Measurements from ENCODE around the gene SRXN1. TPM values are rescaled to one million over a fixed set of nuclear protein-coding genes. Genes with fewer than 3 reads are reported as not detected.

The SRXN1 gene
- total RNA-seq, 2 experiments from 2014 or later: 17.0 to 18.1 TPM

DNA sequence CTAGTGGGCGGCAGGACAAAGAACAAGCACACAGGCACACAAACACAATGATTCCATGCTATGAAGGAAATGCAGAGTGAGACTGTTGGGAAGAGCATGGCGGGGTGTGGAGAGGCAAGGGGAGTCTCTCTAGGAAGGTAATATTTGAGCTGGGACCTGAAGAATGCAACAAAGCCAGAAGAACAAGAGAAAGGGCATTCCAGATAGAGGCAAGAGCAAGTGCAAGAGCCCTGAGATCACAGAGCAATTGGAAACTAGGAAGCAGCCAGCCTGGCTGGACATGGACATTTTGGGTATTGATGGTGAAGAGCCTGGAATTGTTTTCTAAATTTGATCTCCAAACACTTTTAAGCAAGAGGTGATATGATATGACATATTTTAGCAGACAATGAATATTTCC is 15.4 kb downstream of the SRXN1 start:
- Mint-ChIP-seq H3K4me3 (no peak overlapping the region), H3K4me1 (no peaks in the 10 kb centered on the region), H3K27me3 (peaks cover 13% of the 10 kb centered on the region), H3K27ac (no peak overlapping the region), H3K9me3 (no peaks in the 10 kb centered on the region), H3K36me3 (no peaks in the 10 kb centered on the region)
- DNase-seq: no peak

DNA sequence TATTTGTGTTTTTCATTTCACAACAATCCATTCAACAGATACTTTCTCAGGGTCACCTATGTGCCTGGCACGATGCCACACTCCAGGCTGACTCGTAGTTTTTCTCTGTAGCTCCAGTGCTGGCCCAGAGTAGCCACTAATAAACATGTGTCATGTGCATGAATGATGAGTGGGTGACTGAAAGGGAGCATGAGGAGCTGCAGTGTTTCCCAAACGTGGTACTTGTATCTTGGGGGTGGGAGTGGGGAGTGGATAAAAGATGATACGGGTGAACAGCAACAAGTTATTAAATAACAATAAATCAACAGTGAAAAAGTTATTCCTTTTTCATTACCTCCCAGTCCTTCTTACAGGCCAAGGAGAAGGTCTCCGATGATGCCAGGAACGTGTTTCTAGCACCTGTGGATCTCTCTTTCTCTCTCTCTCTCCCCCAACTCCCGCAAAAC is 17.1 kb downstream of the SRXN1 start:
- Mint-ChIP-seq H3K9me3 (no peaks in the 10 kb centered on the region), H3K27ac (no peak overlapping the region), H3K4me3 (no peak overlapping the region), H3K36me3 (no peaks in the 10 kb centered on the region), H3K4me1 (no peaks in the 10 kb centered on the region), H3K27me3 (peaks cover 5% of the 10 kb centered on the region)
- no peak for DNase-seq

DNA sequence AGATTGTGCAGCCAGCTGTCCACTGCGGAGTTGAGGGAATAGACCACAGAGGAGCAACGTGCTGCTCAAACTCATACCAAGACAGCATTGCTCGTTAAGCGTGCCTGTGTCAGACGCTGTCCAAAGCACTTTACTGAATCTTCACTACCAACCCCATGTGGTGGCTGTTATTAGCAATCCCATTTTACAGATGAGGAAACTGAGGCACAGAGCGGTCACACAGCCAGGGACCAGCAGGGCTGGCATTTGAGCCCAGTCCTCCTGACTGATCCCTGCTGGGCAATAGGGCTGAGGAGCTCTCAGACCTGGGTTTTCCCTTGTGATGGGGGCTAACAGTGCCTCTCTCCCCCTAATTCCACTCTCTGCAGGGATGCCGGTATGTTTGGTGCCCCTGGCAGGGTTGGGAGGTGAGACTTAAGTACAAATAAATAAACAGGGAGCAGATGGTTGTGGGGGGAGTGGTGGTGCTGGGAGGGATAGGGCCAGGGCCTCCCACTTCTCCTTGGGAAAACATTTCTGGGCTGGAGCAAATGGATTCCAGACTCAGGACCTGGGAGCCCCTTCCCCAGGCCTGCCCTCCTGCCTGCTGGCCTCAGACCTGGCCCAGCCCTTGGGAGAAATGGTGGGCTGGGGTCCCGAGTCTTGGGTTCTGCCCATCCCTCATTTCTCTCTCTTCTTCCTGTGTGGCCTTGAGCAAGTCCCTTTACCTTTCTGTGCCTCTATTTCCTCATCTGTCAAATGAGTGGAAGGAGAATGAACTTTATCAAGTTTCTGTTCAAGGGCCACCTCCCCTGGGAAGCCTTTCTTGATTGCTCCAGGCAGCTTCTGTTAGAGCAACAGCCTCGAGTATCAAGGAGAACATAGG is 17.7 kb downstream of the SRXN1 start:
- no peak for DNase-seq
- Mint-ChIP-seq H3K36me3 (no peaks in the 10 kb centered on the region), H3K27me3 (peaks cover 4% of the 10 kb centered on the region), H3K4me1 (no peaks in the 10 kb centered on the region), H3K9me3 (no peaks in the 10 kb centered on the region), H3K27ac (no peak overlapping the region), H3K4me3 (no peak overlapping the region)

DNA sequence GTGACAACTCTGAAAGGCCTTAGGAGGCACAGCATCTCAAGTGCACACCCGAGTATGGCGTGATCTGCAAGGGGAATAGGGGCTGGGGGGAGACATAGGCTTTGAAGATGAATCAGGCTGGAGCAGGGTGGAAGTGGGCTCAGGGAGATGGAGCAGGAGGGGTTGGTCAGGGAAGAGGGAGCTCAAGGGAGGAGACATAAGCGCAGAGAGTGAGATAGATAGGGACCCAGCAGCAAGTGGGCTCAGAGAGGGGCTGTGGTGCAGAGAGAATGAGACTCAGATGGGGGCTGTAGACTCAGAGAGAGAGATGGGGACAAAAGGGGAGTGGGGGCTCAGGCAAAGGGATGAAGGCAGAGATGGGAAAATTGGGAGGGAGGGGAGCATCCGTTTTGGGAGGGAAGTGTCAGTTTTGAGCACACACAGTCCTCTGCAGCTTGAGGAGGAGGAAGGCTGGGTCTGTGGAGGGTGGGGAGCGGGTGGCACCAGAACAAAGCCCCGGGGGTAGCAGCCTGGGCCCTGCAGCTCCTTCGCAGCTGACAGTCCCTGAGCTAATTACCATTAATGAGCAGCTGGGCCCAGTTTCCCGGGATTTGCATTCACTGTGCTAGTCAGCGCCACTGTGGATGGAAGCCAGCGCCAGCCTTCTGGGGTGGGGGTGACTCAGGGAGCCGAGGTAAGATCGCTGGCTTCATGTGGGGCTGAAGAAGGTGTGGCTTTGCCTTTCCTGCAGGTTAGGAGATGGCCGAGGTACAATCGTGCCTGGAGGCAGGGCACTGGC is 18.7 kb downstream of the SRXN1 start:
- Mint-ChIP-seq H3K27me3 (peaks cover 4% of the 10 kb centered on the region), H3K4me3 (no peak overlapping the region), H3K27ac (no peak overlapping the region), H3K9me3 (no peaks in the 10 kb centered on the region), H3K4me1 (no peaks in the 10 kb centered on the region), H3K36me3 (no peaks in the 10 kb centered on the region)
- DNase-seq: no peak

DNA sequence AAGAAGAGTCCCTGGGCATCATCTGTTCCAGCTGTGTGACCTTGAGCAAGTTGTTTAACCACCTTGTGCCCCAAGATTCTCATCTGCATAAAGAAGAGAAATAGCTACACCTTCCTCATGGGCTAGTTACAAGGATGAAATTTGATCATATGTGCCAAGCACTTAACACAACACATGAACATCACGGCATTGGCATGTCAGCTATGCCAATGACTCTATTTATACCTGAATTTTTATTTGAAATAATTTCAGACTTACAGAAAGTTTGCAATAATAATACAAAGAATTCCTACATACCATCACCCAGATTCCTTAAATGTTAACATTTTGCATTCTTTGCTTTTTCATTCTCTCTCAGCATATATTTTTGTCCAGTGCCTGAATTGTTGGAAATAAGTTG is 21.9 kb downstream of the SRXN1 start:
- Mint-ChIP-seq H3K27ac (no peak overlapping the region), H3K36me3 (no peaks in the 10 kb centered on the region), H3K4me3 (no peak overlapping the region), H3K4me1 (no peaks in the 10 kb centered on the region), H3K9me3 (no peaks in the 10 kb centered on the region), H3K27me3 (peaks cover 4% of the 10 kb centered on the region)
- DNase-seq: no peak

DNA sequence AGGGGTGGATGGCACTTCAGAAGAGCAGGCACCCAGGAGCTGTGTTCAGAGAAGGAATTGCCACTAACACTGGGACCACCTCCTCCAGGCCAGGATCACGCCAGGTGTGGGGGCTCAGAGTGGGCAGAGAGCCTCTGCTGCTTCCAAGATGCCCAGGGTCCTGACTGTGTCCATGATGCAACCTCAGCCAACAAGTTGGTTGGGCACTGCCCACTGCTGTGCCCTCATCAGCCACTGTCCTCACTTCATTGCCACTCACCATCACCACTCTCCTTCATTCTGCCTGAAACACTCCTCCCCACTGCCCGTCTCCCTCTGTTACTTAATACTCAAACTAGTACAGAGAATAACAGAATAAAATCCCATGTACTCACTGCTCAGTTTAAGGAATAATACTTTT is 26.4 kb downstream of the SRXN1 start:
- no peak overlapping the region for H3K27ac Mint-ChIP-seq
- H3K4me1 Mint-ChIP-seq: no peaks in the 10 kb centered on the region
- no peak for DNase-seq
- H3K9me3 Mint-ChIP-seq: no peaks in the 10 kb centered on the region
- no peak overlapping the region for H3K4me3 Mint-ChIP-seq
- no peaks in the 10 kb centered on the region for H3K36me3 Mint-ChIP-seq
- H3K27me3 Mint-ChIP-seq: peaks cover 10% of the 10 kb centered on the region

DNA sequence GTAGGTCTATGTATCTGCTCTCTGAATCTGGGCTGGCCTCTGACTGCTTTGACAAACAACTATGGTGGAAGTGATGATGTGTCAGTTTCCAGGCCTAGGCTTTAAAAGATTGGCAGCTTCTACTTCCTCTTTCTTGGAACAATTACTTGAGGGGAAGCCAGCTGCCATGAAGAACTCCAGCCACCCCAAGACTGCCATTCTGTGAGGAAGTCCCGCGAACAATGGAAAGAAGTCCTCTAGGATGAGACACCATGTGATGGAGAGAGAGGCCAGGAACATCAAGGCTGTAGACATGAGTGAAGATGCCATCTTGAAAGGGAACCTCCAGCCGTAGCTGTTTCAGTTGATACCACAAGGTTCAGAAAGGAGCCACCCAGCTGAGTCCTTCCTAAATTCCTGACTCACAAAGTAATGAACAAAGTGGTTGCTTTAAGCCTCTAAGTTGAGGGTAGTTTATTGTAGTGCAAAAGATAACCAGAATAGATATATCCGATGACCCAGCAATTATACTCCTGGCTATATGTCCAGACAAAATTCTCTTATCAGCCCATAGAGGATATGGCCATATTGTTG is 27.6 kb downstream of the SRXN1 start:
- Mint-ChIP-seq H3K4me1 (no peaks in the 10 kb centered on the region), H3K9me3 (no peaks in the 10 kb centered on the region), H3K27me3 (peaks cover 19% of the 10 kb centered on the region), H3K4me3 (no peak overlapping the region), H3K36me3 (no peaks in the 10 kb centered on the region), H3K27ac (no peak overlapping the region)
- no peak for DNase-seq

DNA sequence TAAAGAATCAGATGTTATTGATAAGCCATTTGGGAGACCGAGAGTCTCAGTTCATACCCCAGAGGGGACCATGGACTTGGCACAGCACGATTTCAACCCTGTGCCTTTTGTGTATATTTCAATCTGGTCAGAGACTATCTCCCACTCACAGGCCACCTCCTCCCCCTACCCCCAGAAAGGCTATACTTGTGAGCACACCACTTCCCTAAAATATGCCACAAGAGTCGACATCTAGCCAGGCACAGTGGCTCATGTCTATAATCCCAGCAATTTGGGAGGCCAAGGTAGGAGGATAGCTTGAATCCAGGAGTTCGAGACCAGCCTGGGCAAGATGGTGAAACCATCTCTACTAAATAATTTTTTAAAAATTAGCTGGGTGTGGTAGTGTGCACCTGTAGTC is 29.3 kb downstream of the SRXN1 start:
- Mint-ChIP-seq H3K36me3 (no peaks in the 10 kb centered on the region), H3K4me3 (no peak overlapping the region), H3K4me1 (no peaks in the 10 kb centered on the region), H3K9me3 (no peaks in the 10 kb centered on the region), H3K27me3 (peaks cover 34% of the 10 kb centered on the region), H3K27ac (no peak overlapping the region)
- no peak for DNase-seq

DNA sequence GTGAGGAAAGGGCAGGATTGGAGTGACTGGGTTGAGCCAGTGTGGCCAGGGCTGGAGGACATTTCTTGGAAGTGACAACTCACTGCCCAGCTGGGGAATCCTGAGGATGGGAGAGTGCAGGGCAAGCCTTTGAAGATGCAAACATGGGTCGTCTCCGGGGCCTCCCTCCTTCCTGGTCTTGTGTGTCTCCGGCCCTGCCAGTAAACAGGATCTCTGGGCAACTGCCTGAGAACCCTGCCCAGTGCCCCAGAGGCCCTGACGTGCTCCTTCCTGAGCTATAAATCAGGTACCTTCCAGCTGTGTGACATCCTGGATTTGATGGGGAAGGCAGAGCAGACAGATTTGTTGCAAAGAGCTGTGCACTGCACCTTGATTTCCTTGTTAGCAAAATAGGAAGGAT is 30.0 kb downstream of the SRXN1 start:
- H3K4me3 Mint-ChIP-seq: no peak overlapping the region
- no peak overlapping the region for H3K27ac Mint-ChIP-seq
- H3K36me3 Mint-ChIP-seq: no peaks in the 10 kb centered on the region
- no peak for DNase-seq
- H3K4me1 Mint-ChIP-seq: no peaks in the 10 kb centered on the region
- peaks cover 37% of the 10 kb centered on the region for H3K27me3 Mint-ChIP-seq
- peaks cover 1% of the 10 kb centered on the region for H3K9me3 Mint-ChIP-seq

DNA sequence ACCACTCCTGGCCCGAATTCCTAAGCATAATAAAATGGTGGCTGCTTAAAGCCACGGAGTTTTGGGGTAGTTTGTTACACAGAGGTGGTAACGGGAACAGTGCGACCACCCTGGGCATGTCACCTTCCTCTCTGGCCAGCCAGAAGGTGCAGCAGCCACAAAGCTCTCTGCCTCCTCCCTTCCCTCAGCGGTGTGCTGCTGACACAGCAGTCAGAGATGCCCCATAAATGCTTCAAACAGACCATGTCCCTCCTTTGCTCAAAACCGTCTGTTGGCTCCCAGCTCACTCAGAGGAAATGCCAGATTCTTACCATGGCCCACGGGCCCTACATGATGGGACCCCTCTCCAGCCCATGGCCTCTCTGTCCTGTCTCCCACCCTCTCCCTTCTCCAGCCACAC is 30.8 kb downstream of the SRXN1 start:
- Mint-ChIP-seq H3K36me3 (peaks cover 1% of the 10 kb centered on the region), H3K27me3 (peaks cover 44% of the 10 kb centered on the region), H3K27ac (no peak overlapping the region), H3K4me1 (no peaks in the 10 kb centered on the region), H3K4me3 (no peak overlapping the region), H3K9me3 (peaks cover 5% of the 10 kb centered on the region)
- no peak for DNase-seq

DNA sequence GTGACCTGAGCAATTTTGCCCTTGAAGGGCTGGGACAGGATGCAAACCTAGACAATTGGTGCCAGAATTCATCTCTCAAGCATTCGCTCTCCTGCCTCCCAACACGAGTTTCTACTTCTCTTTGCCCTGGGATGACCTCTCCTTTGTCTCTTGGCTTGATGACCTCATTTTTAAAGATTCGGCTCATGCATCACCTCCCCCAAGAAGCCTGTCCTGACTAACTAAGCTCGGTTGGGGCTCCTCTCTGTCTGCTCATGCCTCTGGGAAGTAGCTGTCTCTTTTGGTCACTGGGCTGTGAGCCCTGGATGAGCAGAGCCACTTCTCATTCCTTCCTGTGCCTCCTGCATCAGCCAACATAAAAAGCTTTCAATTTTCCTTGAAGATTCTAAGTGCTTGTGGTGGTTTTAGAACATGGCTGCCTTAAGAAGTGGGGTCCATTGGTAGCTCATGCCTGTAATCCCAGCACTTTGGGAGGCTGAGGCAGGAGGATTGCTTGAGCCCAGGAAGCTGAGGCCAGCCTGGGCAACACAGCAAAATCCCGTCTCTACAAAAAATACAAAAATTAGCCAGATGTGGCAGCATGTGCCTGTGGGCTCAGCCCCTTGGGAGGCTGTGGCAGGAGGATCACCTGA is 31.8 kb downstream of the SRXN1 start:
- no peak for DNase-seq
- peaks cover 5% of the 10 kb centered on the region for H3K9me3 Mint-ChIP-seq
- no peaks in the 10 kb centered on the region for H3K4me1 Mint-ChIP-seq
- peaks cover 1% of the 10 kb centered on the region for H3K36me3 Mint-ChIP-seq
- H3K27me3 Mint-ChIP-seq: peaks cover 46% of the 10 kb centered on the region
- no peak overlapping the region for H3K4me3 Mint-ChIP-seq
- H3K27ac Mint-ChIP-seq: no peak overlapping the region

DNA sequence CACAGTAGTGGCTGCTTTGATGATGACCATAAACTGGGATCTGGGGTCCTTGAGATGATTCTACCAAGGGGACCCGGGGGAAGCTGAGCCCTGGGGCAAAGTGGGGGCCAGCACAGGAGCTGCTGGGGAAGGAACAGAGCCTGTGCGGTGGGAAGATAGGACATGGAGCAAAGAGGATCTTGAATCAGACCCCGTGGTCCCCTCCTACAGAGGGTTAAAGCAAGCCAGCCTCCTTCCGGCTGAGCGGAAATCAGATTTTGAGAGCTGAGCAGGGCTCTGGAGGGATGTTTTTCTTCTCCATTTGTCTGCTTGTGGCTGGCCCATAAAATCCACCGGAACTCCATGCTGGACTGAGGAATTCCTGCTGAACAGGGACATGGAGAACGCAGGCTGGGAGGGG is 32.8 kb downstream of the SRXN1 start:
- Mint-ChIP-seq H3K27me3 (peaks cover 51% of the 10 kb centered on the region), H3K36me3 (peaks cover 1% of the 10 kb centered on the region), H3K4me1 (no peaks in the 10 kb centered on the region), H3K27ac (no peak overlapping the region), H3K4me3 (no peak overlapping the region), H3K9me3 (peaks cover 5% of the 10 kb centered on the region)
- no peak for DNase-seq

DNA sequence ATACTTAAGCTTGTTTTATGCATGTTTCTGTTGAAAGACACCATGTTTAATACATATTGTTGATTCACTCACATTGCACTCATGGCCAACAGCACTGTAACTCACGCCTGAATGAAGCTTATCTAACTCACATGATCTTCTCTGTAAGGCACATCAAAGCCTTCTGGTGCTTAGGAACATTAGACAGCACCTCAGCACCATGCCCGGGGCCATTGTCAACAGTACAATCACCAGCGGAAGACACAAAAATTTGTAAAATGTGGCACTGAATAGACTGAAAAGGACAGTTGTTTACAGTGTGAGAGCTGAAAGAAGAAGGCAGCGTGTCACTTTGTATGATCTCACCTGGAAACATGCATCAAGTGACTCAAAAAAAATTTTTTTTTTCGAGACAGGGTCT is 34.0 kb downstream of the SRXN1 start:
- no peak overlapping the region for H3K27ac Mint-ChIP-seq
- H3K4me1 Mint-ChIP-seq: no peaks in the 10 kb centered on the region
- H3K27me3 Mint-ChIP-seq: peaks cover 53% of the 10 kb centered on the region
- no peak for DNase-seq
- peaks cover 5% of the 10 kb centered on the region for H3K9me3 Mint-ChIP-seq
- no peak overlapping the region for H3K4me3 Mint-ChIP-seq
- peaks cover 1% of the 10 kb centered on the region for H3K36me3 Mint-ChIP-seq

DNA sequence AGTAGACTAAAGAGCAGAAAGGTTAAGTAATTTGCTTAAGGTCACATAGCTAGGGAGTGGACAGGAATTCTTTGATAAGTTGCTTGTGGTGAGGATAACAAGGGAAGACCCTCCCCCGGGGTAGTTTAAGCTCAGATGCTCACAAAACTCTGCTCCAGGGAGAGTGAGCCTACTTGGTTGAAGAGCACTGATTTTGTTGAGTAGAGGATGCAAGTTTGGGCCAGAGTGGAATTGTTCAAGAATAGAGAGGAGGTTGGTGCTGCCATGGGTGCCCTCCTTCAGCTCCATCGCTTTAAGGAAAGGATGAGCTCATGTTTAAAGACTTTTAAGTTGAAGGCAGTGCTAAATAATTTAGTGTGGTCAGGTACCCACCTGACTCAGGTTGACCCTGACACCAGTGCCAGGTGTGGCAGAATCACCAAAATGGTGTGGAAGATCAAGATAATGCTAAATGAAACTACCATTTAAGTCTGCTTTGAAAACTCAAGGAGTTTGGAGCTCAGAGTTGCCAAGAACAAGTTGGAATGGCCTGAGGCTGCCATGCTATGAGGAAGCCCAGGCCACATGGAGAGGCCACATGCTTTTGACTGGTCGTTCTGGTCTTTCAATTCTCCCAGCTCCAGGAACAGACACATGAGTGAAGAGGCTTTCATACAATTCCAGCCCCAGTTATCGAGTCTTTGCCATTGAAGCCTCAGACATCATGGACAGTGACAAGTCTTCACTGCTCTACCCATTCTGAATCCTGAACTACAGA is 34.9 kb downstream of the SRXN1 start:
- H3K27ac Mint-ChIP-seq: no peak overlapping the region
- no peak for DNase-seq
- H3K9me3 Mint-ChIP-seq: peaks cover 5% of the 10 kb centered on the region
- H3K4me3 Mint-ChIP-seq: no peak overlapping the region
- H3K27me3 Mint-ChIP-seq: peaks cover 56% of the 10 kb centered on the region
- H3K36me3 Mint-ChIP-seq: peaks cover 1% of the 10 kb centered on the region
- H3K4me1 Mint-ChIP-seq: no peaks in the 10 kb centered on the region
